H1 (cell line): ENCODE measurements around the gene PLPP4. TPM values are rescaled to one million over a fixed set of nuclear protein-coding genes. Genes with fewer than 3 reads are reported as not detected.

Source experiments
- CTCF ChIA-PET: fragments of 300-600 bp; sonication (Branson Sonifier 250); formaldehyde crosslinking; loops from one replicate; lab custom pipeline; 2021; ENCODE audit not compliant: partially characterized antibody; lab: Charles Lee
- POLR2A ChIA-PET: fragments of 300-600 bp; sonication (Branson Sonifier 250); formaldehyde crosslinking; loops from one replicate; lab custom pipeline; 2021; ENCODE audit warnings: inconsistent platforms; ENCODE audit not compliant: partially characterized antibody; lab: Charles Lee
- DNase-seq, 2 experiments: peaks; one replicate each; pipeline versions ENCODE4 v3.0.0 to v3.0.0-alpha.2; 2010 to 2022; ENCODE audit warnings: low spot score in 2 of 2, low read depth in 1 of 2, mixed read lengths in 1 of 2
- FAIRE-seq: peaks from 2 replicates; lab custom pipeline; 2011; peaks lifted over from hg19 to GRCh38; lab: Jason Lieb, UNC
- H2AFZ ChIP-seq: 2 replicates; pipeline ENCODE4 v1.8.1; 2012; ENCODE audit warnings: low read length, inconsistent platforms
- H2AK5ac ChIP-seq: 2 replicates; pipeline ENCODE4 v1.6.1; 2013; ENCODE audit warnings: low read depth, low read length
- H2BK120ac ChIP-seq: replicated peaks from 2 replicates; pipeline ENCODE3; 2013; ENCODE audit warnings: low read depth, low read length, inconsistent platforms
- H2BK12ac ChIP-seq: 2 replicates; pipeline ENCODE4 v1.6.1; 2013; ENCODE audit warnings: low read depth, low read length
- H2BK15ac ChIP-seq: 2 replicates; pipeline ENCODE4 v1.6.1; 2013; ENCODE audit warnings: low read length
- H2BK20ac ChIP-seq: 2 replicates; pipeline ENCODE4 v1.6.1; 2013; ENCODE audit warnings: low read length
- H2BK5ac ChIP-seq: 2 replicates; pipeline ENCODE4 v1.6.1; 2013; ENCODE audit warnings: low read depth, low read length
- H3K14ac ChIP-seq: 2 replicates; pipeline ENCODE4 v1.6.1; 2013; ENCODE audit warnings: inconsistent platforms; ENCODE audit not compliant: insufficient read length
- H3K18ac ChIP-seq: 2 replicates; pipeline ENCODE4 v1.6.1; 2013; ENCODE audit warnings: low read length; ENCODE audit errors: extremely low read depth
- H3K23ac ChIP-seq: 2 replicates; pipeline ENCODE4 v1.6.1; 2013; ENCODE audit warnings: inconsistent platforms; ENCODE audit not compliant: insufficient read length
- H3K23me2 ChIP-seq: 2 replicates; pipeline ENCODE4 v1.6.1; 2013; ENCODE audit warnings: low read depth, low read length
- H3K27ac ChIP-seq: 2 replicates; pipeline ENCODE4 v1.6.1; 2011; ENCODE audit warnings: low read depth, low read length, inconsistent platforms
- H3K27me3 ChIP-seq, 4 experiments: replicated peaks in 1 of 4; 1 replicate in 1 of 4; 2 replicates in 3 of 4; pipeline versions ENCODE4 v1.6.1 to v1.8.1; 2011 to 2013; ENCODE audit warnings: low read length in 3 of 4, mild to moderate bottlenecking in 3 of 4, inconsistent platforms in 2 of 4, mixed read lengths in 2 of 4, moderate library complexity in 1 of 4; ENCODE audit not compliant: control insufficient read depth in 3 of 4, insufficient read depth in 3 of 4; ENCODE audit errors: extremely low read depth in 1 of 4
- H3K36me3 ChIP-seq, 4 experiments: 2 replicates each; pipeline versions ENCODE4 v1.6.1 to v1.8.1; 2011 to 2013; ENCODE audit warnings: mild to moderate bottlenecking in 4 of 4, low read length in 3 of 4, moderate library complexity in 2 of 4, control low read depth in 1 of 4, inconsistent platforms in 1 of 4; ENCODE audit not compliant: insufficient read depth in 4 of 4, control insufficient read depth in 2 of 4
- H3K4ac ChIP-seq: replicated peaks from 2 replicates; pipeline ENCODE3; 2013; ENCODE audit warnings: low read length, low read depth, mixed read lengths, inconsistent platforms; ENCODE audit not compliant: insufficient read length
- H3K4me1 ChIP-seq, 4 experiments: replicated peaks in 1 of 4; 1 replicate in 1 of 4; 2 replicates in 3 of 4; pipeline versions ENCODE4 v1.6.1 to v1.8.1; 2011 to 2013; ENCODE audit warnings: low read length in 3 of 4, inconsistent platforms in 2 of 4, mixed read lengths in 1 of 4; ENCODE audit not compliant: insufficient read depth in 4 of 4, control insufficient read depth in 3 of 4
- H3K4me2 ChIP-seq, 2 experiments: 2 replicates each; pipeline versions ENCODE4 v1.6.1 to v1.8.1; 2011 to 2013; ENCODE audit warnings: low read depth in 2 of 2, low read length in 2 of 2, control low read depth in 1 of 2, inconsistent platforms in 1 of 2, mild to moderate bottlenecking in 1 of 2; ENCODE audit not compliant: insufficient read depth in 1 of 2
- H3K4me3 ChIP-seq, 4 experiments: fragments of 200-600, 300-600 bp in 1 of 4; sonication (generic), shearing (Covaris generic), sonication (Bioruptor Twin) in 1 of 4; 2 replicates each; pipeline versions ENCODE4 v1.5.1 to v1.8.1; 2011 to 2016; ENCODE audit warnings: low read length in 4 of 4, low read depth in 3 of 4, control low read depth in 2 of 4, inconsistent platforms in 2 of 4, mild to moderate bottlenecking in 2 of 4, mixed read lengths in 1 of 4, moderate library complexity in 1 of 4; ENCODE audit not compliant: insufficient read depth in 2 of 4; ENCODE audit errors: extremely low read depth in 1 of 4
- H3K56ac ChIP-seq: replicated peaks from 2 replicates; pipeline ENCODE3; 2013; ENCODE audit warnings: low read depth, mild to moderate bottlenecking, mixed read lengths, low read length, inconsistent platforms; ENCODE audit not compliant: insufficient read length
- H3K79me1 ChIP-seq: 2 replicates; pipeline ENCODE4 v1.6.1; 2013; ENCODE audit warnings: low read depth, low read length, control low read depth
- H3K79me2 ChIP-seq, 2 experiments: 2 replicates each; pipeline versions ENCODE4 v1.6.1 to v1.8.1; 2012 to 2013; ENCODE audit warnings: low read length in 2 of 2, mild to moderate bottlenecking in 2 of 2, inconsistent platforms in 1 of 2; ENCODE audit not compliant: insufficient read depth in 2 of 2, control insufficient read depth in 1 of 2
- H3K9ac ChIP-seq, 4 experiments: replicated peaks in 1 of 4; 1 replicate in 1 of 4; 2 replicates in 3 of 4; pipeline versions ENCODE4 v1.6.1 to v1.8.1; 2011 to 2013; ENCODE audit warnings: low read depth in 3 of 4, low read length in 3 of 4, control low read depth in 2 of 4, mild to moderate bottlenecking in 2 of 4, moderate library complexity in 2 of 4, inconsistent platforms in 1 of 4; ENCODE audit errors: extremely low read depth in 1 of 4
- H3K9me3 ChIP-seq, 2 experiments: 2 replicates each; pipeline versions ENCODE4 v1.6.1 to v1.8.1; 2012 to 2013; ENCODE audit warnings: mild to moderate bottlenecking in 2 of 2, moderate library complexity in 2 of 2, control low read depth in 1 of 2, inconsistent platforms in 1 of 2, low read depth in 1 of 2, low read length in 1 of 2, mixed read lengths in 1 of 2; ENCODE audit not compliant: insufficient read depth in 2 of 2
- H4K20me1 ChIP-seq, 2 experiments: replicated peaks in 1 of 2; 2 replicates each; pipeline versions ENCODE3 to v1.8.1; 2011 to 2013; ENCODE audit warnings: inconsistent platforms in 2 of 2, low read length in 2 of 2, mild to moderate bottlenecking in 1 of 2; ENCODE audit not compliant: insufficient read depth in 2 of 2, control insufficient read depth in 1 of 2
- H4K5ac ChIP-seq: 2 replicates; pipeline ENCODE4 v1.6.1; 2013; ENCODE audit warnings: low read length, low read depth, mixed read lengths, inconsistent platforms; ENCODE audit not compliant: insufficient read length
- H4K8ac ChIP-seq: 2 replicates; pipeline ENCODE4 v1.8.0; 2013; ENCODE audit warnings: mild to moderate bottlenecking, moderate library complexity, low read length, inconsistent platforms; ENCODE audit not compliant: insufficient read depth; ENCODE audit errors: extremely low read depth
- H4K91ac ChIP-seq: replicated peaks from 2 replicates; pipeline ENCODE3; 2013; ENCODE audit warnings: low read length, mixed read lengths, inconsistent platforms; ENCODE audit not compliant: insufficient read length
- EGR1 ChIP-seq: IDR thresholded peaks from 2 replicates; pipeline ENCODE4 v1.6.1; 2011; ENCODE audit warnings: low read depth, low read length, borderline replicate concordance
- KDM1A ChIP-seq: fragments of 200-600, 300-600 bp; sonication (generic); IDR thresholded peaks from 2 replicates; pipeline ENCODE4 v1.7.1; 2016; ENCODE audit warnings: mild to moderate bottlenecking, low read length, borderline replicate concordance
- SP1 ChIP-seq: IDR thresholded peaks from 2 replicates; pipeline ENCODE4 v1.6.1; 2011; ENCODE audit warnings: low read depth, low read length
- SP4 ChIP-seq: IDR thresholded peaks from 2 replicates; pipeline ENCODE4 v1.6.1; 2012; ENCODE audit warnings: low read length, inconsistent platforms
- WGBS, 2 experiments: shearing (Covaris generic) in 1 of 2; methylation state at CpG; one replicate each; pipeline versions ENCODE4 v1.1.6 to v1.1.7; 2013 to 2015; ENCODE audit warnings: low lambda C conversion rate in 2 of 2, mixed read lengths in 2 of 2, inconsistent platforms in 1 of 2, low coverage in 1 of 2, missing lambda C conversion rate in 1 of 2; ENCODE audit not compliant: insufficient replicate concordance in 2 of 2, insufficient coverage in 1 of 2, insufficient read length in 1 of 2; ENCODE audit errors: extremely low coverage in 1 of 2, missing lambda C conversion rate in 1 of 2; 5-methylcytosine and 5-hydroxymethylcytosine counted together
- polyA plus RNA-seq, 7 experiments: library from polyadenylated mRNA; depleted of rRNA in 3 of 7; stranded (reverse) in 5 of 7; unstranded in 2 of 7; fragments of >200 nt in 5 of 7; fragments of 200-250 nt in 2 of 7; gene quantifications; 1 replicate in 5 of 7; 2 replicates in 1 of 7; 4 replicates in 1 of 7; pipeline versions ENCODE4 v1.2.1 to v1.2.3, GENCODE V29; 2011 to 2013; ENCODE audit warnings: missing spikeins in 2 of 7, mixed read lengths in 2 of 7
- total RNA-seq: library from RNA; stranded (reverse); fragmentation: NEBNext Ultra II Directional; extraction: Animal tissue kit (Norgen Biotek cat#: 25700); gene quantifications from 2 replicates; pipeline ENCODE4 v1.2.1, GENCODE V29; 2021

Gene PLPP4
- total and polyA plus RNA-seq, 2 of the 8 experiments (the other 6 are each of a cell fraction or from before 2014, with no cell fraction given): 0.30 TPM; not detected in 1

DNA sequence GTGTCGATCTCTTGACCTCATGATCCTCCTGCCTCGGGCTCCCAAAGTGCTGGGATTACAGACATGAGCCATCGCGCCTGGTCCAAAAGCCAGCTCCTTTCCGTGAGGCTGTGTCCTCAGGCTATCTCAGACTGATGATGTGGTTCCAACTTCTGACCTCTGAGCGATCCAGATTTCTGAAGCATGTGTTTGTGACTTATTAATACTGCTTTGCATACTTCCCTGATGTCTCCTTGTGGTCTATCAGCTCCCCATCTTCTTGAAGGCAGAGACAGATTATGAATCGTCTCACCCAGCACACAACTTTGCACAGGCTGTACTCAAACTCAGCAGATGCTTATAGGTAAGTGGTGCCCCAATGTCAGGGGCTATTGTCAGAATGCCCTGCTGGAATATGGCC is 2.0 kb upstream of the PLPP4 start:
- Histone ChIP-seq H2BK20ac (no peak overlapping the region), H2BK5ac (no peak overlapping the region), H2AK5ac (no peak overlapping the region), H3K4ac (no peak overlapping the region), H3K56ac (no peak overlapping the region), H4K91ac (no peak overlapping the region), H3K4me3 (no peak overlapping the region), H3K18ac (no peak overlapping the region), H3K9me3 (no peaks in the 10 kb centered on the region), H4K5ac (no peak overlapping the region), H3K27me3 (peaks cover 15 to 39% (median 36%) of the 10 kb centered on the region in 4 experiments), H2BK15ac (no peak overlapping the region), H4K8ac (no peak overlapping the region), H3K27ac (no peak overlapping the region), H2AFZ (no peak overlapping the region), H2BK12ac (no peak overlapping the region), H4K20me1 (no peaks in the 10 kb centered on the region), H3K4me1 (peaks cover 0 to 8% (median 3%) of the 10 kb centered on the region in 4 experiments; a peak in 6 of 7 replicates), H3K79me1 (no peaks in the 10 kb centered on the region)
- CTCF ChIA-PET: no interaction called here
- POLR2A ChIA-PET: interaction anchor here (1.2 kb wide), 1 partner anchor 139 kb away, joined by 3 read pairs; no protein-coding TSS in a partner anchor
- TF ChIP-seq KDM1A (no peak), SP1 (no peak), EGR1 (no peak), SP4 (no peak)
- TF ChIP-seq, all 59 proteins: peak for 0
- Histone ChIP-seq H3K14ac (no peak overlapping the region), H3K9ac (no peak overlapping the region), H3K23me2 (peaks cover 8% of the 10 kb centered on the region; the same call in 1 of the 2 replicates), H2BK120ac (no peak overlapping the region), H3K23ac (no peak overlapping the region), H3K79me2 (no peaks in the 10 kb centered on the region), H3K36me3 (peaks cover 0 to 2% (median 0%) of the 10 kb centered on the region in 4 experiments; a peak in 1 of 8 replicates), H3K4me2 (no peak overlapping the region)
- FAIRE-seq (no peak), DNase-seq (no peak)
- 94% methylated on average over 5 of the region's 7 CpGs; no CpG with 5 or more reads in 1 of the 2 experiments for WGBS, 2 experiments
